GM06990 (cell line): ENCODE data around the gene KRTAP17-1.

Source experiments
- DNase-seq: peaks from one replicate; pipeline ENCODE4 v3.0.0-alpha.2; 2011; ENCODE audit not compliant: insufficient read length; ENCODE audit errors: extremely low read depth
- H3K27me3 ChIP-seq: replicated peaks from 2 replicates; pipeline ENCODE4 v1.6.0; 2011; ENCODE audit warnings: low read length; ENCODE audit not compliant: control insufficient read depth, insufficient read depth
- H3K36me3 ChIP-seq: 2 replicates; pipeline ENCODE4 v1.5.1; 2011; ENCODE audit warnings: low read length; ENCODE audit not compliant: control insufficient read depth, insufficient read depth
- H3K4me3 ChIP-seq: replicated peaks from 2 replicates; pipeline ENCODE4 v1.5.1; 2011; ENCODE audit warnings: low read depth, mild to moderate bottlenecking, control low read depth, low read length
- TF ChIP-seq, protein P1 (sequence below): IDR thresholded peaks from 2 replicates; pipeline ENCODE4 v1.5.1; 2011; ENCODE audit warnings: low read length, control low read depth, mild to moderate bottlenecking, inconsistent platforms; ENCODE audit not compliant: insufficient read depth, poor library complexity, severe bottlenecking

The KRTAP17-1 gene

DNA sequence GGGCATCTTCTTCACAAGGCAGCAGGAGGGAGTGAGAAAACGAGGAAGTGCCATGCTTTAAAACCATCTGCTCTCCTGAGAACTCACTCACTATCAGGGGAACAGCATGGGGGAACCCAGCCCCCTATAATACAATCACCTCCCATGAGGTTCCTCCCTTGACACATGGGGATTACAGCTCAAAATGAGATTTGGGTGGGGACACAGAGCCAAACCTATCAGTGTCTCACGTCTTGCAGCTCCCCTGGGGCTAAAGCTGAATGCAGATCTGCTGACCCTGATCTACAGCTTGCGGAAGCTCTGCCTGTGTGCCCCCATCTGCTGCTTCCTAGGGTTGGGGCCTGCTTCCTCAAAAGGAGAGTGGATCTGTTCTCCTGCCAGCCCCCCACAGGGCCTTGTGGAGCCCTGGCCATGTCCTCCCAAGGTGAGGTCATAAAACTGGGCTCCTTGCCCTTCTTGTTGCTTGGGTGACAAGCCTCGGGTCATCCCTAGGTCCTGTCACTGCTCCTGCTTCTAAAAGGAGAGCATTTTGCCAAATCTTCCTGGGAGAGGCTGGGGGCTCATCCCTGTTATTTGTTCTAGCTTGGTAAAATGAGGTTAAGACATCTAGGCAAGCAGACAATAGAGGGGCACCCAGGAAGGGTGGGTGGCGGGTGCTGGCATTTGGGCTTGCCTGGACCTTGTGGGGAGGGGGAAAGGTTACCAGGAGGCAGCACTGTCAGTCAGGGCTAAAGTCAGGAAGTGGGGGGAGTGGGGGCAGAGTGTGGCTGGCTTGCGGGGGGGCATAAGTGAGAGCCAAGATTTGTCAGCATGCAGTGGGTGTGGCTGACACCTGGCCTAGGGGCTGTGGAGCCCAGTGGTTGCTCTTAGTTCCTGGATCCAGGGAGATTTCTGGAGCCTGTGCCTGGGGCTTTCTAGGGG is 19.1 kb upstream of the KRTAP17-1 start:
- H3K27me3 ChIP-seq: no peaks in the 10 kb centered on the region; the same call in 1 of the 2 replicates

DNA sequence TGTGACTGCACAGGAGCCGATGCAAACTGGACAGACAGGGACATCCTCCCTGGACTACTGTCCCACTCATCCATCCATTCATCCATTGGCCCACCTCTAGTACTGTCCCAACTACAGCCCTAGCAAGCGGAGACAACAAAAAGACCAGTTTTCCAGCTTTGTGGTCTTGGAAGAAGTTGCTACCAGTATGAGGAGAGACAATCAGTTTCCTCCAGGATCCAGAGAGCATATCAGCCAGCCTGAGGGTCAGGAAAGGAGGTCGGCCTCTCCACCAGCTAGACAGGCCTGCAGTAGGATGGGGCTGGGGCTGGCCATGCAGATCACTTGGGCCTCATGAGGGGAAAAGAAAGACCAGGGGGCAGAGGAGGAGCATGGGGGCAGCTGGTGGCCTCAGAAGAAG is 18.3 kb upstream of the KRTAP17-1 start:
- DNase-seq: no peak
- Histone ChIP-seq H3K4me3 (no peak overlapping the region), H3K27me3 (no peaks in the 10 kb centered on the region; the same call in 1 of the 2 replicates), H3K36me3 (no peaks in the 10 kb centered on the region)
- TF ChIP-seq, protein P1, sequence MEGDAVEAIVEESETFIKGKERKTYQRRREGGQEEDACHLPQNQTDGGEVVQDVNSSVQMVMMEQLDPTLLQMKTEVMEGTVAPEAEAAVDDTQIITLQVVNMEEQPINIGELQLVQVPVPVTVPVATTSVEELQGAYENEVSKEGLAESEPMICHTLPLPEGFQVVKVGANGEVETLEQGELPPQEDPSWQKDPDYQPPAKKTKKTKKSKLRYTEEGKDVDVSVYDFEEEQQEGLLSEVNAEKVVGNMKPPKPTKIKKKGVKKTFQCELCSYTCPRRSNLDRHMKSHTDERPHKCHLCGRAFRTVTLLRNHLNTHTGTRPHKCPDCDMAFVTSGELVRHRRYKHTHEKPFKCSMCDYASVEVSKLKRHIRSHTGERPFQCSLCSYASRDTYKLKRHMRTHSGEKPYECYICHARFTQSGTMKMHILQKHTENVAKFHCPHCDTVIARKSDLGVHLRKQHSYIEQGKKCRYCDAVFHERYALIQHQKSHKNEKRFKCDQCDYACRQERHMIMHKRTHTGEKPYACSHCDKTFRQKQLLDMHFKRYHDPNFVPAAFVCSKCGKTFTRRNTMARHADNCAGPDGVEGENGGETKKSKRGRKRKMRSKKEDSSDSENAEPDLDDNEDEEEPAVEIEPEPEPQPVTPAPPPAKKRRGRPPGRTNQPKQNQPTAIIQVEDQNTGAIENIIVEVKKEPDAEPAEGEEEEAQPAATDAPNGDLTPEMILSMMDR: no peak

More for the DNA sequence above, 19.1 kb upstream of the KRTAP17-1 start:
- no peak for DNase-seq
- TF ChIP-seq, protein P1: no peak
- no peaks in the 10 kb centered on the region for H3K36me3 ChIP-seq
- H3K4me3 ChIP-seq: no peak overlapping the region

DNA sequence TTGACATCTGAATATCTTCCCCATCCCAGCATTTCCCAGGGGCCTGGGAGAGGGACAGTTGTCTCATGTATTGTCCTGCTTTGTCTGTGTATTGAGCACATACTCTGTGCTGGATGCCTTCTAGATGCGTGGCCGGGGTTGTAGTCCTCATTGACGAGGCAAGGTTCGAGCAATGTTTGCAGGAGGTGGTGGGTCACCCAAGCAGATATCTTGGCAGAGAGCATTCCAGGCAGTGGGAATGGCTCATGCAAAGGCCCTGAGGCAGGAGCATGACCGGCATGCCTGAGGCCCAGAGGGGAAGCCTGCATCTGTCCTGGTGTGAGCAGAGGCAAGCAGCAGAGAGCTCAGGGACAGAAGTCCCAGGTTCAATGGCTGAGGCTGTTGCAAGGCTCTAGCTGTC is 17.6 kb upstream of the KRTAP17-1 start:
- TF ChIP-seq, protein P1: no peak
- DNase-seq: no peak
- Histone ChIP-seq H3K4me3 (no peak overlapping the region), H3K27me3 (no peaks in the 10 kb centered on the region; the same call in 1 of the 2 replicates), H3K36me3 (no peaks in the 10 kb centered on the region)

DNA sequence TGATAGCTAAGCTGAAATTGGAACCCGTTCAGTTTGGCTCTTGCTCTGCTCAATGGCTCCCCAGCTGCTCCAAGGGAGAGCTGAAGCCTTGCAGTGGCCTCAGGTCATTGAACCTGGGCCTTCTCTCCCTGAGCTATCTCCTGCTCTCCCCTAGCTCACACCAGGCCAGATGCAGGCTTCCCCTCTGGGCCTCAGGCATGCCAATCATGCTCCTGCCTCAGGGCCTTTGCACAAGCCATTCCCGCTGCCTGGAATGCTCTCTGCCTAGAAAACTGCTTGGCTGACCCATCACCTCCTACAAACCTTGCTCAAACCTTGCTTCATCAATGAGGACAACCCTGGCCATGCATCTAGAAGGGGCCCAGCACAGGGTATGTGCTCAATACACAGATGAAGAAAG is 16.7 kb upstream of the KRTAP17-1 start:
- H3K36me3 ChIP-seq: no peaks in the 10 kb centered on the region
- DNase-seq: no peak
- H3K27me3 ChIP-seq: no peaks in the 10 kb centered on the region; the same call in 1 of the 2 replicates
- TF ChIP-seq, protein P1: no peak
- H3K4me3 ChIP-seq: no peak overlapping the region

DNA sequence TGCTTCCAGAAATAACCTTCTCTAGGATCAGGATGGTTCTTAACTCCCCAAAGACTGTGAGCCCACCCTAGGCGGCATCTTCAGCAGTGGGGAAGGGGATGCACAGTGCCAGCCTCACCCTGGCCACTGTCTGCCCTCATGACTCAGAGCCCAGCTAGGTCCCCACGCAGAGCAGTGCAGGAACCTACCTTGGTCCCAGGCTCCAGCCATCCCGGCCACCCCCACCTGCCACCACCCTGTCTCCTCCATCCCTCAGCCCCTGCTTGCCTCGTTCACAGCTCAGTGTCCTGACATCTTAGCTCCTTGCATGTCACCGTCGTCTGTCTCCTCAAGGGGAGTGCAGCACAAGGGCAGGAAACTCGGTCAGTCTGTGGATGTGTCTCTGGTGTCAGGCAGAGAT is 16.1 kb upstream of the KRTAP17-1 start:
- Histone ChIP-seq H3K4me3 (no peak overlapping the region), H3K36me3 (no peaks in the 10 kb centered on the region), H3K27me3 (no peaks in the 10 kb centered on the region; the same call in 1 of the 2 replicates)
- TF ChIP-seq, protein P1: no peak
- no peak for DNase-seq
